Ovary (tissue), 3 donors: ENCODE measurements around the gene SPOCK1.

Experiments
- CTCF ChIP-seq, 3 donors: fragments of 450-650 bp in 2 of 3; fragments of 200-600 bp in 1 of 3; IDR thresholded peaks; one replicate each; pipeline versions ENCODE4 v1.5.1 to v1.8.0; 2016 to 2022; ENCODE audit warnings: antibody characterized with exemption in 3 of 3, mild to moderate bottlenecking in 1 of 3
- EP300 ChIP-seq: sonication (generic); formaldehyde crosslinking; IDR thresholded peaks from one replicate; pipeline ENCODE4 v1.6.1; 2017; ENCODE audit warnings: antibody characterized with exemption
- donor health status: DM: no; HTN: no; CAD: no.

- TF ChIP-seq CTCF (IDR thresholded peaks at IDR 0.05) (no peak), EP300 (no peak)
These were observed 331.9 kb downstream of the SPOCK1 start for GRCh38 chr5:137167187-137167586.
